GM18867 (cell line): Measurements from ENCODE around the gene WRAP73.

ENCODE experiments used
- ATAC-seq: cut with Tn5 transposase; IDR thresholded peaks from one replicate; pipeline ENCODE4 v1.9.1; 2021; ENCODE audit warnings: mild to moderate bottlenecking, moderate library complexity; ENCODE audit not compliant: unreplicated experiment

Gene WRAP73

DNA sequence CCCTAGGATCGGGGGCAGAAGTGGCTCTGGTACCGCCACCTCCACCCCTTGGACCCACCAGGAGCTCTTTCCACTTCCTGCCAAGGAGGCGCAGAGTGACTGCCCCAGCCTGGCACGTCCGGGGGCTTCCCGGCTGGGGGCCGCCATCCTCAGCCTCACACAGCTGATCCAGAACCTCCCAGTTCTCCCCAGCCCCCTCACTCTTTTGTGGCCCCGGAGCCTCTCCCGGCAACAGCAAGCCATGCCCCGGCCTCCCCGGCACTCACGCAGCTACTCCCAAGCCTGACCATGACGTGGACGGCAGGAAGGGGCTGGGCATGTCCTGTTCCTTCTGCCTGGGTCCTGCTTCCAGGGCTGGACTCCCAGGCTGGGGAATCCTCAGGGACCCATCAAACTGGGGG is 19.5 kb upstream of the WRAP73 start:
- no peak for ATAC-seq

DNA sequence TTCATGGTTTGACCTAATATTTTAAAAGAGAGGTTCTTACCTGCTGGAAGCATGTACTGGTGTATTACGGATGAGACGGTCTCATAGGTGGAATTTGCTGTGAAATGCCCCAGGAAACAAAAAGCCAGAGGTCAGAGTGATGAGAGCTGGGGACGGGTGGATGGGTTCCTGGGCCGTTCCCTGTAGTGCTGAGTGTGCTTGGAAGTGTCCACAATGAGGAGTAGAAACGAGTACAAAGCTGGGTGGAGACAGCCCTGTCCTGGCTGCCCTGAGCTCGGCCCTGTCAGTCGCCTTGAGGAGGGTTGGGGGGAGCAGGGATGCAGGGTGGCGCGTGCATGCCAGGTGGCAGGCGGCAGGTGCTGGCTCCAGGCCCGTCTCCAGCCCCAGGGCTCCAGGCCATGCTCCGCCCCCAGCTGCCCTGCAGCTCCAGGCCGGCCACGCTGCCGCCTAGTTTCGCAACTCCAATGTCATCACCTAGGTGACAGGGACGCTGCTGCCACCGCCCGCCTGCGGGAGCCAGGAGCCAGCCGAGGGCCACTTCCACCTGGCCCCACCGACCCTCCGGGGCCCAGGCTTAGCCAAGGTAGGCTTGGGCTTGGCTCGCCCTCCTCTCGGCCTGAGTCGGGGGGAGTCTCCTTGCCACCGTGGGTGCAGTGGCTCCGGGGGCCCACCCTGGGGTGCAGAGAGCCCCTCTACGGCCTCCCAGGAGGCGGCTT is 18.8 kb upstream of the WRAP73 start:
- ATAC-seq = no peak

DNA sequence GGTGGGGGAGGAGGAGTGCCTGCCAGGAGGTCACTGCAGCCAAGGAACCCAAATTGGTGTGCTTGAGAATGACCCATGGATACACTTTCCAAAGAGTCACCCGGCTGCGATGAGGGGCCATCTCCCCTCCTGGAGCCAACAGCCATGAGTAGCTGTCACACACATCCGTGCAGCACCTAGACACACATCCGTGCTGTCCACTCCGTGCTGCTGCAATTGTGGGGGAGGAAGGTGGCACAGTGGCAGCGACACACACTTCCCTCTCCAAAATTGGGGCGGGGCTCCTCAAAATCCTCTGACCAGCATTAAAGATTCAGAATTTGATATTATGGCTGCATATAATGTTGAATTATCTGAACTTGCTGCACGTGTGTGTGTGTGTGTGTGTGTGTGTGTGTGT is 18.2 kb upstream of the WRAP73 start:
- no peak for ATAC-seq

DNA sequence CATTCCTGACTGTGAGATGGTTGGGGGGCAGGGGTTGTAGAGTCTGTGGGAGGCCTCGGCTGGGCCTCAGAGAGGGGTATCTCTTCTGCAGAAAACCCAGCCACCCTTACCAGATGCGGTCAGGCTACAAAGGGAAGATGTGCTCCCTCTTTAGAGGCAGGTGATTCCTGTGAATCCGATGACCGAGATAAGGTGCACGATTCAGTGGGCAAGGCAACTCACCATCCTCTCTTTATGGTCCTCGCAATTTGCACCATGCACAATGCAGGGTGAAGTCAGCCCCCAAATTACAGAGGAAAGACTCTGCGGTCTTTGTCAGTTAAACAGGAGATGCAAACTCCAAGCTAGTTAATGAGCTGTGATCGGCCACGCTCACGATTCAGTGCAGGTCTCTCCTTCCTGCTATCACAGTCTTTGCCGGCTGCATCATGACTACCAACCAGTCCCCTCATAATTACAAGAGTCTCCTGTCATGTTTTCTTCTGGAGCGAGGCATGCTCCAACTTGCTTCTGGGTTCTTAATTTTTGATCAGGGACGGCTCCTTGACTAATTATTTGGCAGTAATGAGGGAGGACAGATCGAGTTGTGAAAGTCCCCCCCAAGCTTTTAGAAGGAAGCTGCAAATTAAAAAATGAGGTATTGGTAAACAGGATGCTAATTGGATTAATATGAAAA is 14.9 kb upstream of the WRAP73 start:
- ATAC-seq = no peak

DNA sequence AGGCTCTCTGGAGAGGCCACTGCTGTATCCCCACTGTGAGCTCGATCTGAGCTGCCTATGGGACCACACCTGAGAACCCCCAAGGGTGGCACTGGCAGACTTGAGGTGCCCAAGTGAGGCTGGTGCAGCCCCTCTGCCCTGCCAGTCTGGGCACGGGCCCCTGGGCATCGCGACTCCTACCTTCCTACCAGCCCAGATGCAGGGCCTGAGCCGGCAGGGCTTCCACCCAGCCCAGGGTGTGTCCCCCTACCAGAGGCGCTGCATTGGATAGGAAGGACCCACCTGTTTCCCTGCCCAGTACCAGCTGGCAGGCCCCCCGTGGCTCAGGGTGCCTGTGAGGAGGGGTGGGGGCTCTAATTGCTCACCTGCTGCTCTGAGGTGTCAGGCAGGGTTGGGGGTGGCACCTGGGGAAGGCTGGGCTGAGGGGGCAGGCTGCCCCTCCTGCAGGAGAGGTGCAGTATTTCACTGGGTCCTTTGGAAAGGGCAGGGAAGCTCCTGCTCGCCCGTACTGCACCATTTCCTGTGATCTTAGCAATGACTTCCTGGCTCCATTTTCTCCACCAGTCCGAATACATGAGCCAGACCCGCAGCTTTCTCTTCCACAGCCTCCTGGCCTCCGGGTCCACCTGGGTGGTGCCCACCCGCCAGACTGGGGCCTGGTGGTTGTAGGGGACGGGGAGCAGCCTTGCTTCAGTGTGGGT is 14.2 kb upstream of the WRAP73 start:
- ATAC-seq = no peak

DNA sequence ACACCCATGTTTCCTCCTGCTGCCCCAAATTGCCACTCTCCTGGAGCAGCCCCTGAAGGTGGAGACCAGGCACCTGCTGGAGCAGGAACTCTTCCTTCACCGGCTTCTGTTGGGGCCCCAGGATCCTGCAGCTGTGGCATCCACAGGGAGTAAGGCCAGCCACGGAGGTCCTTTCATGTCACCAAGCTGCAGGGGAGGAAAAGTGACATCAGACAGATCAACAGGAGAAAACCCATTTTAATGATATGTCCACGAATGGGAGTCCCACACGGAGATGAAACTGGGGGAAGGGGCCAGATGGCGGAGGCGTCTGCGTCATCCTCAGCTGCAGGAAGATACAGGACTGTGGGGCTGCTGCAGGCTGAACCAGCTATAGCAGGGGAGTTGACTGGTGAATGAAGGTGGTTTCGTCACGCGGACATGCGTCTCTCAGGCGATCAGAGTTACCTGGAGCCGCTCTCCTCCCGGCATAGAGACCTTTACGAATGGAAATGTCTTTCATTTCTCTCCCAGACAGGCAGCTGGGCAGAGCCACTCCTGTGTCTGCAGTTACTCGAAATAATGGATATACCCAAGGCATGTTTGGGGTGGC is 12.3 kb upstream of the WRAP73 start:
- ATAC-seq = no peak

DNA sequence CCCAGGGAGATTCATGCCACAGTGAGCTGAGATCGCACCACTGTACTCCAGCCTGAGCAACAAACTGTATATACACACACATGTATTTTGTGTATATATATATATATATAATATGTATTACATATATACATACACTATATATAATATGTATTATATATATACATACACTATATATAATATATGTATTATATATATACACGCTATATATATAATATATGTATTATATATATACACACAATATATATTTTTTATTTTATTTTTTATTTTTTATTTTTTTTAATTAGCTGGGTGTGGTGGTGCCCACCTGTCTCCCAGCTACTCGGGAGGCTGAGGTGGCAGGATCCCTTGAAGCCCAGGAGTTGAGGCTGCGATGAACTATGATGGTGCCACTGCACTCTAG is 11.7 kb upstream of the WRAP73 start:
- no peak for ATAC-seq

DNA sequence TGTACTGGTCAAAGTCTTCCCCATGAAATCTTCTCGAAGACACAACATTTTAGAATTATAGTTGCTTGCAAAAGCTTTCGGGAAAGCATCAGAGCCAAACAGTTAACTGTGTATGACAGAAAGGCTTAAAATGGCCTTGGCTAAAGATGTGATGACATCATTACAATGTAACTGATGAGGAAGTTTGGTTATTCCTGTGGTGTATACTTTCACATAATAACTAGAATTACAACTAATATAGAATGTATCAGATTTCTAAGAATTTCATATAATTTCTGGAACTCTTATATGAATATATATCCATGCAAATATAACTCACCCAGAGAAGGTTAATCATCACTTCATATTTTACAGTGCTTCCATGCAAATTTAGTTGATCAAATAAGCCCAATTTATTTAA is 10.8 kb upstream of the WRAP73 start:
- ATAC-seq = no peak

DNA sequence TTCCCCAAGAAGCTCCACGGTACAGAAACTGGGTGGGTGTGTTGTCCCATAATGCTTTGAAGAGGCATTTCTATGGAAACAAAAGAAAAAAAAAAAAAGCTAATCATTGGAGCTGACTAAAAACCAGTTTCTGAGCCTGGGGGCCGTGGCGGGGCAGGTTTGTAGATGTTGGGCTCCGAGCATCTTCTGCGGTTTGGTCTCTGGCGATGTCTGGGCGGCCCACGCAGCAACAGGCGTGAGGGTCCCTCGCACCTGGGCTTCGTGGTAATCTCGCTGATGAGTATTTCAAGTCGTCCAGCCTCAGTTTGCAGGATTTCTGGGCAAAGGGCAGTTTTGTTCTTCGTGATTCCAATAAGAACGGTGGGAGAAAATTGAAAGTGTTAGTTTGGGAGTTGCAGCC is 9.2 kb upstream of the WRAP73 start:
- no peak for ATAC-seq

DNA sequence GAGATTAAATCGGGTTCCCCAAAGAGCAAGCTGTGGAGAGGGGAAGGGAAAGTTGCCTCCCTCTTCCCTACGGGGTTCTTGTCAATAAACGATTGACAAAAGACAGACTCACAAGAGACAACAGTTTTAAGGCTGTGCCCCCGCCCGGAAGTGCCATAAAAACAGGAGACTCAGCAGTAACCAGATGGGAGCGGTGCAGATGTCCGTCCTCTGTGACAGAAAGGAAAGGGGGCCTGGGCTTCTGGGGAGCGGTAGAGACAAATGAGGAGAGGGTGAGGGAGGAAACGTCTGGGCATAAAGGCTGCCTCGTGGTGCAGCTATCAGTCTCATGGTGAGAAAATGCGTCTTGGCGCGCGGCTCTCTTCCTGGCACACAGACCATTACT is 8.3 kb upstream of the WRAP73 start:
- ATAC-seq = no peak

DNA sequence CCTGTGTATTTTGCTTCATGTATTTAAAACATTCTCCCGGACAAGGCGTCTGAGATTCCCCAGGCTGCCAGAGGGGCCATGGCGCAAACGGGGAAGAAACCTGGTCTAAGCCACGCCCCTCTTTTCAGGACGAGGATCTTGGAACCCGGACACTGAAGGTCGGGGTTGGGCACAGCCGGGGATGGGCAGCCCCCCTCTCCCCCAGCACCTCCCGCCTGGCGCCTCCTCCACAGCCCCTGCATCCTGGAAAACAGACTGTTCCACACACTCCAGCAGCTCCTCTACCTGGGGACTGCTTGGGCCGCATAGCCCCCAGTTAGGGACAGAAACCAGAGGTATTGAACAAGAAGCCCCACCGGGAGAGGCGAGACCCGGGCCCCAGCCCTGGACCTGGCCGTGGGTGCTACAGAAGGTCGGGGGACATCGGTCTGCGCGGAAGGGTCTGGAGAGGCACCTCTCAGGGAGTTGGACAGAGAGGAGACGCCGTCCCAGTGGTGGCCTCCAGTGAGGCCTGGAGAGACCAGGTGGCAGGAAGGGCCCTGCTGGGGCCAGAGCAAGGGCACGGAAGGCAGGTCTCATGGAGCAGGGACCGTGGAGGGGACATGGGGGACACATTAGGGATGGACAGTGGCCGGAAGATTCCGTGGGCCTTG is 7.8 kb upstream of the WRAP73 start:
- ATAC-seq = no peak

DNA sequence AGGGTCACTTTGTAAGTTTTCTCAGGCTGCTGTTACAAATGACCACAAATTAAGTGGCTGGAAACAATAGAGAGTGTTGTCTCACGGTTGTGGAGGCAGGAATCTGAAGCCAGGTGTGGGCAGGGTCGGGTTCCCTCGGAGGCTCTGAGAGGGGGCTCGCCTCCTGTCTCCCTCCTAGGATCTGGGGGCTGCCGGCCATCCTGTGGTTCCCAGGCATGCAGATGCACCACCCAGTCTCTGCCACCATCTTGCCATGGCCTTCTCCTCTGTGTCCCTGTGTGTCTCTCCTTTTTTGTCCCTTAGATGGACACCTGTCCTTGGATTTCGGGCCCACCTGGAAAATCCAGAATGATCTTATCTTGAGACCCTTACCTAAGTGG is 7.2 kb upstream of the WRAP73 start:
- peak; percentile 16 for ATAC-seq

DNA sequence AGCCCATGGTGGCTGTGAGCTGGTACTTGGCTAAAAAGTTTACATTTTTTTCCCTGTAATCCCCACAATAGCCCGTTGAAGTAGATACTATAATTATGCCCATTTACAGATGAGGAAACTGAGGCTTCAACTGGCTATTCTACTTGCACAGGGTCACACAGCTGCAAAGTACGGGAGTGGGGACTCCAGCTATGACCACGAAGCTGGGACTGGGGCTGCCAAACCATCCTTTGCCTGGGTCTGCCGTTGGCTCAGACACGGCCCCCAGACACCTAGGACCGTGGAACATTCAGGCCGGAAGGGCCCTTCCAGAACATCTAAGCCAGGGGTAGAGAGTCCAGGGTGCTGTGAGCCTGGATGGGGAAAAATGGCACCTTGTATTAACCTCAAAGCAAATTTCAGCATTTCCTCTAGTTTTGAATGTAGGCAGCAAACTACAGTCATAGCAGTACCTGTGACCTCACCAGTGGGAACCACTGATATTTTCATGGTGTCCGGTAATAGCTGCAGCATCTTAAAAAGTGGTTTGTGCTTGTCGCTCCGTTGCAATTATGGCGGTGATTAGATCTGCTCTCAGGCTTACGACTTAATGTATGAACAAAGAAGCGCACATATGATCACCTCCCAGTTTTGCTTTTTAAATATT is 6.7 kb upstream of the WRAP73 start:
- ATAC-seq = peak; percentile 55

DNA sequence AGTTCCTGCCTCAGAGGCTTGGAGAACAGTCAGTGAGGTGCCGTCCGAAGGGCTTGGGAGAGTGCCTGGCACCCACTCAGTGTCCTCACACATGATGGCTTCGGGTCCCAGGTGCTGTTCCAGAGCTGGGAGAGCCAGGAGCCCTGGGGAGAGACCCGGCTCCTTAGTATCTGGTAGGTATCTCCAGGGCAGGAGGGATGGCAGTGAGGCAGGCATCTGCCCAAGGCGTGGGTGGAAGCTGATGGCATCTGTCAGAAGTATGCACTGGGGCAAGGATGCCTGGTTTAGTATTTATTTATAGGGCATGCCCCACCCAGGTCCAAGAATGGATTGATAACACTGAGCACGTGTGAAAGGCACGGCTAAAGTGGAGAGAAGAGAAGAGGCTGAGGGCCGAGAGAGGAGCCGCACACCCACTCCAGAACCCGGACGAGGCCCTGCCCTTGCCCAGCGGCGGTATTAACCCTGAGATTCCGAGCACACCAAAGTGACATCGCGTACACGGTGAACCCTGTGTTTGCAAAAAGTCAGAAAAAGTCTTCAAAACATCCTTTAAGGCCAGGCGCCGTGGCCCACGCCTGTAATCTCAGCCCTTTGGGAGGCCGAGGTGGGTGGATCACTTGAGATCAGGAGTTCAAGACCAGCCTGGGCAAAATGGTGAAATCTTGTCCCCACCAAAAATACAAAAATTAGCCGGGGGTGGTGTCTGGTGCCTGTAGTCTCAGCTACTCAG is 4.8 kb upstream of the WRAP73 start:
- no peak for ATAC-seq

DNA sequence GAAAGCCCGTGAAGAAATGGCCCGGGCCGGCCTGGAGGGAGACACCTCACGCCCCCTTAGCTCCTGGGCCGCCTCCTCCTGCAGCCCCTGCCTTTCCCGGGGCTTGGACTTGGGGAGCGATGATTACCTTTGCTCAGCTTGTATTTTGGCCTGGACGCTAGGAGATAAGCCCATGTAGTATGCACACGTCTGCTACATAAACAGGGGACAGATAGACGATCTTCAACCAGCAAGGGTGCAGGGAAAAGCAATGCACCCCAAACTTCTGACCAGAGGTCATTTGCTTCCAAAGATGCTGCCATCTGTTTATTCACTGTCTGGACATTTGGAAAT is 3.3 kb upstream of the WRAP73 start:
- no peak for ATAC-seq

DNA sequence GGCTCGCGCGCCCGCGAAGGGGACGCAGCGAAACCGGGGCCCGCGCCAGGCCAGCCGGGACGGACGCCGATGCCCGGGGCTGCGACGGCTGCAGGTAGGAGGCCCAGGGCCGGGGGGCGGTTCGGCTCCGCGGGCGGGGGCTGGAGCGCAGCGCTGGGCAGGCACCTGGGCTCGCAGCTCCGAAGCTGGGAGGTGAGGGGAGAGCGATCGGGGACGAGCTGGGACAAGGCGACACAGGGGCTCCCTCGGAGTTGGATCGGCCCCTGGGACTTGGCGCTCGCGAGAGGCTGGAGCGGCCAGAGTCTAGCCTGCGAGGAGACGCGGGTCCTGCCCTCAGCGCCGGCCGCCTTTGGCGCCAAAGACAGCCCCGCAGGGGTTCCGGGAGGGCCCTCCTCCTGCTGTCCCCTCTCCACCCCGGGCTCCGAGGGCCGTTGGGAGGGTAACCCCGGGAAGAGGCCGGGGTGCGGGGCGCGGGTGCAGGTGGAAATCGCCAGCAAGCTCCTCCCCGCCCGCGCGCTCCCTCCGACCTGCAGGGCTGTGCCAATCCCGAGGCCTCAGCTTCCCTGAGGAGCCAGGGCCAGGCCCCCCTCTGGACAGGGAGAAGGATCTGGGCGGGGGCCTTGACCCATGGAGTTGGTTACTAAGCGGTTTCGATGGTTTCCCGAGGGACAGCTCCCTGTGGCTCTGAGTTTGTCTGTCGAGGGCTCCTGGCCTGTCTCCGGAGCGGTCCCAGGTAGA is 2.8 kb upstream of the WRAP73 start:
- no peak for ATAC-seq

DNA sequence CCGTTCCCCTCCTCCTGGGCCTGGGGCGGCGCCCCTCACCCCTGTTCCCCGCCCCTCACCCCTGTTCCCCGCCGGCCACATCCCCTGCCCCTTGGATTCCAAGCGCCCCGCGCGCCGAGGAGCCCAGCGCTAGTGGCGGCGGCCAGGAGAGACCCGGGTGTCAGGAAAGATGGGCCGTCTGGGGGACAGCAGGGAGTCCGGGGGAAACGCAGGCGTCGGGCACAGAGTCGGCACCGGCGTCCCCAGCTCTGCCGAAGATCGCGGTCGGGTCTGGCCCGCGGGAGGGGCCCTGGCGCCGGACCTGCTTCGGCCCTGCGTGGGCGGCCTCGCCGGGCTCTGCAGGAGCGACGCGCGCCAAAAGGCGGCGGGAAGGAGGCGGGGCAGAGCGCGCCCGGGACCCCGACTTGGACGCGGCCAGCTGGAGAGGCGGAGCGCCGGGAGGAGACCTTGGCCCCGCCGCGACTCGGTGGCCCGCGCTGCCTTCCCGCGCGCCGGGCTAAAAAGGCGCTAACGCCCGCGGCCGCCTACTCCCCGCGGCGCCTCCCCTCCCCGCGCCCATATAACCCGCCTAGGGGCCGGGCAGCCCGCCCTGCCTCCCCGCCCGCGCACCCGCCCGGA is 2.1 kb upstream of the WRAP73 start, which contains the start of gene TP73:
Gene TP73 (plus strand): TSS at position 587 of the 618 bp plus-strand sequence. CDS start 29,850 bp downstream, outside the sequence.
- no peak for ATAC-seq

DNA sequence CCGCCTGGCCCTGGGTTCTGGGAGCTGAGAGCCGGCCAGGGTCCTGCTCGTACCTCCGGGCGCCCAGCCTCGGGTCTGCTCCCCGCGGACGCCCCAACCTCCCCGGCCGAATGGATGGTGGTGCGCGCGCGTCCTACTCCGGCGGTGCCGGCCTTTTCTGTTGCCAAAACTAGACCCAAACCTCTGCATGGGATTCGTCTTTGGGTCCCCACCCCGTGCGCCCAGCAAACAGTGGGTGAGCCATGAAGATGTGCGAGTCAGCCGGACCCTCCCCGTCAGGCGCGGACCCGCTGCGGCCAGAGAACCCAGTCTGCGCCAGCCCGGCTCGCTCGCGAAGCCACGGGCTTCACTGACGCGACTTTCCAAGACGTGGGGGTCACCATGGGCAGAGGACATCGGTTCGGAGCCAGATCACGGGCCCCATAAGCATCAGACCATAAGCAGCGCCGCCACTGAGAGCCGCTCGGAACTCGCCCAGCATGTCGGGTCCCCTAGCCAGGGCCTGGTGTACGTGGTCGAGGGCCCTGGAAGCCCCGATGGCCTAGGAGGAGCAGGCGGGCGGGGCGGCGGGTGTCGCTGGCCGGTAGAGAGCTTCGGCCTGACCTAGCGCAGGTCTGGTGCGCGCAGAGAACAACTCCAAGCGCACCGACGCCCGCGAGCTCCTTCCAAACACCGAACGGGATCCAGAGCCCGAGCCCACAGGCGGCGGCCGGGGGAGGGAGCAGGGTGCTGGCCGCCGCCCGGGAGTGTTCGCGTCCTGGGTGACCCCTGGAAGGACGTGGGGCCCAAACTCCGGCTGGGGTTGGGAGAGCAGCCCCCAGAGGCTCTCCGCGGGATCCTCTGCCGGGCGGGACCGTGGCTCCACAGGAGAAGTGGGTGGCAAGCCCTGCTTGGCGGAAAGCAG is 1.4 kb upstream of the WRAP73 start:
- ATAC-seq = no peak
